Measurements from ENCODE around the gene KIF3C. TPM values are rescaled to one million over a fixed set of nuclear protein-coding genes. Genes with fewer than 3 reads are reported as not detected.

Gene KIF3C
- total and polyA plus RNA-seq, 2 experiments from 2014 or later: 5.4 to 5.6 TPM

DNA sequence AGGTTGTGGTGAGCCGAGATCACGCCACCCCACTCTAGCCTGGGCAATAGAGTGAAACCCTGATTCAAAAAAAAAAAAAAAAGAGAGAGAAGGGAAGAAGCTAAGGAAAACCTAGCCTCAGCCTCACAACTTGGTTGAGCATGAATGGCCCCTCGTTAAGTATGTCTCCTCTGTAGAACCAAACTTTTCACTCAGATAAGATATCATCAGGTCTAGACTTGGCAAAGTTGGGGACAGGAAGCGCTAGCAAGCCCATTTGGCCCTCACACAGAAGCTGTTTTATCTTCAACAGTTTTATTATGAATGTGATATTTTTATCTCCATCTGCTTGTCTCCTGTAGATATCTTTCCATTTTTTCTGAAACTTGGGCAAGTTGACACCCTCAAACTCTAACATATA, 100.5 kb downstream of the KIF3C start:
- no peak for DNase-seq (ENCODE audit: low read depth in 1 of 2, low spot score in 1 of 2)
- H3K4me3 ChIP-seq: no peak overlapping the region
- H3K4me1 ChIP-seq (ENCODE audit: low read depth): peaks cover 4% of the 10 kb centered on the region
- H3K27me3 ChIP-seq: peaks cover 22% of the 10 kb centered on the region
- TF ChIP-seq, protein P1, sequence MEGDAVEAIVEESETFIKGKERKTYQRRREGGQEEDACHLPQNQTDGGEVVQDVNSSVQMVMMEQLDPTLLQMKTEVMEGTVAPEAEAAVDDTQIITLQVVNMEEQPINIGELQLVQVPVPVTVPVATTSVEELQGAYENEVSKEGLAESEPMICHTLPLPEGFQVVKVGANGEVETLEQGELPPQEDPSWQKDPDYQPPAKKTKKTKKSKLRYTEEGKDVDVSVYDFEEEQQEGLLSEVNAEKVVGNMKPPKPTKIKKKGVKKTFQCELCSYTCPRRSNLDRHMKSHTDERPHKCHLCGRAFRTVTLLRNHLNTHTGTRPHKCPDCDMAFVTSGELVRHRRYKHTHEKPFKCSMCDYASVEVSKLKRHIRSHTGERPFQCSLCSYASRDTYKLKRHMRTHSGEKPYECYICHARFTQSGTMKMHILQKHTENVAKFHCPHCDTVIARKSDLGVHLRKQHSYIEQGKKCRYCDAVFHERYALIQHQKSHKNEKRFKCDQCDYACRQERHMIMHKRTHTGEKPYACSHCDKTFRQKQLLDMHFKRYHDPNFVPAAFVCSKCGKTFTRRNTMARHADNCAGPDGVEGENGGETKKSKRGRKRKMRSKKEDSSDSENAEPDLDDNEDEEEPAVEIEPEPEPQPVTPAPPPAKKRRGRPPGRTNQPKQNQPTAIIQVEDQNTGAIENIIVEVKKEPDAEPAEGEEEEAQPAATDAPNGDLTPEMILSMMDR (IDR thresholded peaks at IDR 0.05; ENCODE audit: low read depth, low read length): no peak
- H3K9me3 ChIP-seq (ENCODE audit: low read depth): no peaks in the 10 kb centered on the region
- no peaks in the 10 kb centered on the region for H3K36me3 ChIP-seq
- H3K27ac ChIP-seq: no peak overlapping the region

DNA sequence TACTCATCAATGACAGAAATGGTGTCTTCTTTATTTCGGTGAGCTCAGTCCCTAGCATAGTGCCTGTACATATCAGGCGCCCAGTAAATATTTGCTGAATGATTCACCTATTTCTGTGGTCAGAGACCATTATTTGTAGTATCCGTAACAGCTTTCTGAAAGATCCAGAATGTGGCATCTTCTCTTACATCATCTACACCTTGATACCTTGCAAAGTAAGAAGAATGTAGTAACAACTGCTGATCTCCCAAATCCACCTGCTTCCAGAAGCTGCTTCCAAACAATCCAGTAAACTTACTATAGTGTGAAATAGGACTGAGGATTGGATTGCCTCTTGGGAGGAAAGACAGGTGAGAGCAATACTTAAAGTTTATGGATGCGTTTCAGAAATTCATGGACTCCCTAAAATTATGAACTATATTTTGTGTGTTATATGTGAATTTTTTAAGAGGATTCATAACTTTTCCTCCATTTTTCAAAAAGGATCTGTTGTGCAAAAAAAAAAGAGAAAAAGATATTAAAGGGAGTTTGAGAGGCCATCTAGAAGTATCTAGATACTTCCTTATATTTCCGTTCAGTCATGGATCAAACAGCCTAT, 103.1 kb downstream of the KIF3C start:
- Histone ChIP-seq H3K9me3 (ENCODE audit: low read depth) (no peaks in the 10 kb centered on the region), H3K36me3 (no peaks in the 10 kb centered on the region), H3K27me3 (peaks cover 22% of the 10 kb centered on the region), H3K27ac (no peak overlapping the region), H3K4me1 (ENCODE audit: low read depth) (peaks cover 9% of the 10 kb centered on the region), H3K4me3 (peak overlapping the region; percentile 90)
- TF ChIP-seq, protein P1 (IDR thresholded peaks at IDR 0.05; ENCODE audit: low read depth, low read length): no peak
- DNase-seq (ENCODE audit: low read depth in 1 of 2, low spot score in 1 of 2): peak in 1 of 2 donors; percentile 23

DNA sequence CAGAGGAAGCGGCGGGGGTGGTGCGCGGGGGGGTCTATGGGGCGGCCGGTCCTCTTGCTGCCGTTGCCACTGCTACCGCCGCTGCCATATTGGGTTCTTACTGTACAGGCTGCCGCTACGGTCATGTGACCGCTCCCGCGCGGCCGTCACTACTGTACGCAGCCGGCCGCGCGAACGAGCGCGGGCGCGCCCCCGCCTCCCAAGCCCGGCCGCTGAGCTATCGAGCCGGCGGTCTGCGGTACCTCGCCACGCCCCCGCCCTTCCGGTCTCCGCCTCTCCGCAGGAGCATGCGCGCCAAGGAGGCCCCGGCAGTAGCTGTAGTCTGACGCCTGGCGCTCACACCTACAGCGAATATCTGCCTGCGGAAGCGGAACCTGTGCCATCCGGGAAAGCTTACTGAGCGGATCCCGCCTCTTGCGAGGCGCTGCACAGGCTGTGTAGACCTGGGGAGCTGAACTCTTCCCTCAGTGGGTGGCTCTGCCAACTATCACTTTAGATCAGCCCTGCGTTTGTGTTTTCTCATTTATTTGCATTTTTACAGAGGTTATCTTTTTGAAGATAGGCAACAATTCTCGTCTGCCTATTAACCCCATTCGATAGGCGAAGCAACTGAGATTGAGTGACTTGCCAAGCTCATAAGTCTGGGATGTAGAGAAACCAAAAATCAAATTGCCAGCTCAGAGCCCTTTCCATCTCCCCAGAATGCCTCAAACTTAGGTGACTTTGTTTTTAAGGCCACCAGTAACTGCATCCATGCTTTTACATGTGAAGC, 103.8 kb downstream of the KIF3C start, which contains the start of gene ASXL2:
Gene ASXL2 (minus strand): TSS at position 127 of the 772 bp plus-strand sequence. CDS start 265 bp downstream, outside the sequence.
- TF ChIP-seq, protein P1 (IDR thresholded peaks at IDR 0.05; ENCODE audit: low read depth, low read length): no peak
- H3K27ac ChIP-seq: peak within 1 kb of the TSS; percentile 99
- peaks cover 9% of the 10 kb centered on the region for H3K4me1 ChIP-seq (ENCODE audit: low read depth)
- H3K27me3 ChIP-seq: peaks cover 16% of the 10 kb centered on the region
- DNase-seq (ENCODE audit: low read depth in 1 of 2, low spot score in 1 of 2): peak; percentile 99
- H3K36me3 ChIP-seq: no peaks in the 10 kb centered on the region
- H3K9me3 ChIP-seq (ENCODE audit: low read depth): no peaks in the 10 kb centered on the region
- H3K4me3 ChIP-seq: peak within 1 kb of the TSS; percentile 90

DNA sequence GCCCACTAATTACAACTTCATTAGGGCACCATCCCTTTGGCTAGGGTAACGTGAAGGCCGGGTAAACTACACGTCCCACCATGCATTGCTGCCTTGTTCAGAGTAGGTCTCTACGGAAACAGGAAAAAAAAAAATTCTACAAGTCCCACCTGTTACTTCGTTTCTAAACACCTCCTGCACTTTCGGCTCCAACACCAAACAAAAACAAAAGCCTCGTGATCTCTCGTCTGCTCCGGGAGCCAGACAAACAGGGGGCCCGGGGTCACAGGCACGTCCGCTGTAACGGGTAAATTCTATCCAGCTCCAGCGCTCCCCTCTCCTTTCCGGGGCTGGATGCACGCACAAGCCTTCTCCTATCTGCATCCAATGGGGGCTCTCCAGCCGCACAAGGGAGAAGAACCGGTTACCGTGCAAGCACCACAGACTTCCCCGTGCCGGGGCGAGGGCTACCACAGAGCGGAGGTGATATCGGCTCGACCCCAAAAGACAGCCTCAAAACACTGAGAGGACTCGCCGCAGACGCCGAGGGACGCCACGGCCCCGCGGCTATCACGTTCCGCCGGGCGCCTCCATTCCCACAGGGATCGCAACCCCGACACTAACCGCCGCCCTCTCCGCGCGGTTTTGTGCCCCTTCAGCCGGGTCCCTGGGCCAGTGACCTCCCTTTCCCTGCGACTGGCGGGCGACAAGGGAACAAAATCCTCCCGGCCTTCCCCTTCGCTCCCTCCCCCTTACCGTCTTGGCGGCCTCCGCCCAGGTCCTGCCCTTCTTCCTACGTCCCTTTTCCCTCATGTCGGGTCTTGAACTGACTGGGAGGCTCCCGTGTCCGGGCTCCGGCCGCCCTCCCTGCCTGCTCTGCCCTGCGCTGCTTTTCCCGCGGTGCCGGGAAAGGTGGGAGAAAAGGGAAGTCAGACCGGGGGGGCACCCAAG, 104.6 kb downstream of the KIF3C start:
- Histone ChIP-seq H3K27ac (peak overlapping the region; percentile 99), H3K9me3 (ENCODE audit: low read depth) (no peaks in the 10 kb centered on the region), H3K4me3 (peak overlapping the region; percentile 90), H3K36me3 (no peaks in the 10 kb centered on the region), H3K27me3 (peaks cover 9% of the 10 kb centered on the region), H3K4me1 (ENCODE audit: low read depth) (peaks cover 9% of the 10 kb centered on the region)
- TF ChIP-seq, protein P1 (IDR thresholded peaks at IDR 0.05; ENCODE audit: low read depth, low read length): no peak
- DNase-seq (ENCODE audit: low read depth in 1 of 2, low spot score in 1 of 2): peak; percentile 64 to 74

Other genes with a start within 250 kb of the KIF3C start
- gene ASXL2, start 104.0 kb downstream of the KIF3C start, total RNA-seq: 14.7 and 16.6 TPM in 2 replicates
- gene ASXL2, start 104.0 kb downstream of the KIF3C start, polyA plus RNA-seq: 5.3 and 5.5 TPM in 2 replicates
- 141 and 145 TPM in 2 replicates for gene RAB10, start 51.6 kb upstream of the KIF3C start, total RNA-seq
- 75.9 and 92.7 TPM in 2 replicates for gene RAB10, start 51.6 kb upstream of the KIF3C start, polyA plus RNA-seq
- gene GAREM2, start 190.6 kb upstream of the KIF3C start, total RNA-seq: 1.2 and 1.6 TPM in 2 replicates
- 0.84 and 2.8 TPM in 2 replicates for gene GAREM2, start 190.6 kb upstream of the KIF3C start, polyA plus RNA-seq